Measurements from ENCODE around the gene TSEN54. TPM values are rescaled to one million over a fixed set of nuclear protein-coding genes. Genes with fewer than 3 reads are reported as not detected.

TSEN54 gene
- total and polyA plus RNA-seq, 2 donors from 2014 or later: 25.8 to 33.8 TPM

DNA sequence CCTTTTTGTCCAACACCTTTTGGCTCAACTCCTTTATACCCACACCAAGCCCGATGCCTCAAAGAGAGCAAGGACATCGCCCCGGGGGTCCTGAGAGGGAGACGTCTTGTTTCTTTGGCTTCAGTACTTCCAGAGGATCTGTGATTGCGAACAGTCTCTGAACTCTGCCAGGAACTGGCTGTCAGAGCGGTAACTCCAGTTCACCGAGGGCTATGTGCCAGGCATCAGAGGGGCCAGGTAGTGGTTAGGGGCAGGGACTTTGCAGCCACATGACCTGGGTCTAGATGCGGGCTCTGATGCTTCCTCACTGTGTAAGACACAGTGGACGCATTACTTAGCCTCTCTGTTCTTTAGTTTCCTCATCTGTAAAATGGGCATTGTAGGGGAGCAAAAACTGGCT, 30.8 kb downstream of the TSEN54 start:
- no peaks in the 10 kb centered on the region for H3K27me3 ChIP-seq (ENCODE audit: control insufficient read depth, insufficient read depth, low read length)
- no peak overlapping the region for H3K9ac ChIP-seq (ENCODE audit: low read length in 3 of 3)
- H3K4me3 ChIP-seq (ENCODE audit: low read length in 3 of 3): no peak overlapping the region
- H3K4me1 ChIP-seq (ENCODE audit: control insufficient read depth in 2 of 3, insufficient read depth in 2 of 3, low read depth in 1 of 3, low read length in 3 of 3): peaks cover 3 to 47% (median 40%) of the 10 kb centered on the region in 3 donors
- H3K36me3 ChIP-seq (ENCODE audit: control insufficient read depth in 2 of 3, insufficient read depth in 3 of 3, low read length in 3 of 3): peaks cover 0 to 4% (median 0%) of the 10 kb centered on the region in 3 donors
- FAIRE-seq (no peak), DNase-seq (no peak)
- no peak overlapping the region for H3K27ac ChIP-seq (ENCODE audit: low read depth in 2 of 2, low read length in 2 of 2)
- intact Hi-C loops (cut with DNase I): no loop called here
- no peaks in the 10 kb centered on the region for H3K9me3 ChIP-seq (ENCODE audit: control insufficient read depth in 2 of 3, insufficient read depth in 1 of 3, low read length in 3 of 3)
- TF ChIP-seq, protein P1, sequence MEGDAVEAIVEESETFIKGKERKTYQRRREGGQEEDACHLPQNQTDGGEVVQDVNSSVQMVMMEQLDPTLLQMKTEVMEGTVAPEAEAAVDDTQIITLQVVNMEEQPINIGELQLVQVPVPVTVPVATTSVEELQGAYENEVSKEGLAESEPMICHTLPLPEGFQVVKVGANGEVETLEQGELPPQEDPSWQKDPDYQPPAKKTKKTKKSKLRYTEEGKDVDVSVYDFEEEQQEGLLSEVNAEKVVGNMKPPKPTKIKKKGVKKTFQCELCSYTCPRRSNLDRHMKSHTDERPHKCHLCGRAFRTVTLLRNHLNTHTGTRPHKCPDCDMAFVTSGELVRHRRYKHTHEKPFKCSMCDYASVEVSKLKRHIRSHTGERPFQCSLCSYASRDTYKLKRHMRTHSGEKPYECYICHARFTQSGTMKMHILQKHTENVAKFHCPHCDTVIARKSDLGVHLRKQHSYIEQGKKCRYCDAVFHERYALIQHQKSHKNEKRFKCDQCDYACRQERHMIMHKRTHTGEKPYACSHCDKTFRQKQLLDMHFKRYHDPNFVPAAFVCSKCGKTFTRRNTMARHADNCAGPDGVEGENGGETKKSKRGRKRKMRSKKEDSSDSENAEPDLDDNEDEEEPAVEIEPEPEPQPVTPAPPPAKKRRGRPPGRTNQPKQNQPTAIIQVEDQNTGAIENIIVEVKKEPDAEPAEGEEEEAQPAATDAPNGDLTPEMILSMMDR (IDR thresholded peaks at IDR 0.05; ENCODE audit: borderline replicate concordance, extremely low read depth, insufficient read depth): no peak

DNA sequence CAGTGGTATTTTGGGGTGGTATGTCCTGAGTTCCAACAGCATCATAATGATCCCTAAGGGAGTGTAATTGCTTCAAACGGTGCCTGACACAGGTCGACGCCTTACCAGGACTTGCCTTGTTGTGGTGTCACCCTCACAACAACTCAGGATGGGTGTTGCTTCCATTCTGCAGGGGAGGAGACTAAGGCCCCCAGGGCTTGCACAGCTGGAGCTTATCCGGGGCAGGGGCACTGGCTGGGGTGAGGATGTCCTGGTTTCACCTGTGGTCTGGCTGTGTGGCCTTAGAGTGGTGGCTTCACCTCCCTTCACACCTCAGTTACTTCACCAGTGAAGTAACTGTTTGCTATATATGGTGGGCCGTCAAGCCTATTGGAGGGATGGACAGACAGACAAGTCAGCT, 32.5 kb downstream of the TSEN54 start:
- Histone ChIP-seq H3K27ac (ENCODE audit: low read depth in 2 of 2, low read length in 2 of 2) (peak overlapping the region; percentile 90 to 97), H3K4me3 (ENCODE audit: low read length in 3 of 3) (no peak overlapping the region), H3K9me3 (ENCODE audit: control insufficient read depth in 2 of 3, insufficient read depth in 1 of 3, low read length in 3 of 3) (no peaks in the 10 kb centered on the region), H3K4me1 (ENCODE audit: control insufficient read depth in 2 of 3, insufficient read depth in 2 of 3, low read depth in 1 of 3, low read length in 3 of 3) (peaks cover 3 to 37% (median 26%) of the 10 kb centered on the region in 3 donors), H3K27me3 (ENCODE audit: control insufficient read depth, insufficient read depth, low read length) (no peaks in the 10 kb centered on the region), H3K36me3 (ENCODE audit: control insufficient read depth in 2 of 3, insufficient read depth in 3 of 3, low read length in 3 of 3) (peaks cover 0 to 4% (median 0%) of the 10 kb centered on the region in 3 donors), H3K9ac (ENCODE audit: low read length in 3 of 3) (peak overlapping the region in 1 of 3 donors; percentile 15)
- intact Hi-C loops (cut with DNase I): no loop called here
- no peak for DNase-seq
- TF ChIP-seq, protein P1 (IDR thresholded peaks at IDR 0.05; ENCODE audit: borderline replicate concordance, extremely low read depth, insufficient read depth): no peak
- FAIRE-seq: no peak

DNA sequence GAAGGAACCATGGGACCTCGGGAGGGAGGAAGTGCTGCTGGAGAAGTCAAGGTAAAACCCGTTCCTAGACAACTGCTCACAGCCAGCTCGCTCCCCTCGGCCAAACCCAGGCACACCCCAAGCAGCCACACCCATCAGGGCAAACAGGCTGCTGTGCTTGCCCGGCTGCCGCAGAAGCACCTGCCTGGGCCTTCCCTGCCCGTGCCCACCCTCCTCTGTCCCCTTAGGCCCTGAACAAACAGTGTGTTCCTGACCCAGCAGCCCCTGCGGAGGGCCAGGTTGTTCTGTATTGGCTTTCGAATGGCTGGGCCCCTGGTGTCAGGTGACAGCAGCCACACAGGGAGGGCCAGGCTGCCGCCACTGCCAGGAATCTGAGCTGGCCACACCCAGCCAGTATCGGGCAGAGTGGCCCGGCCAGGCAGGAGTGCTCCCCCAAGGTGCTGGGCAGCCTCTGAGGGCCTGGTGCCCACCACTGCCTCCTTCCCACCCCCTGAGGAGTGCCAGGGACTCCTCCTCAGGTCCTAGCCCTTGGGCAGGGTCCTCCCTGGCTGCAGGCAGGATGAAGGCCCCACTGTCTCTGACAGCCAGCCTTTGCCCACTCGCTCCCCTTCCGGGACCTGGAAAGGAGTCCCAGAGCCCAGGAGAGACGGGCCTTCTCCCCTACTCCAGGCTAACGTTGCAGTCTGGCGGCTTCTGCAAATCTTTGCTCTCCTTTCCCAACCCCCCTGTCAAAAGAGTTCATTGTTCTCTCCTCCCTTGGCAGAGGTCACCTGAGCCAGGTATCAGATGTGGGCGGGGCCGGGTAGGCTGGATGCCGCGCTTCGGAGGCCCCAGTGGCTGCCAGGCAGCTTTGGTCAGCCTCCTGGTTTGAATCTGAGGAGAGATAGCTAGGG, 33.2 kb downstream of the TSEN54 start:
- Histone ChIP-seq H3K36me3 (ENCODE audit: control insufficient read depth in 2 of 3, insufficient read depth in 3 of 3, low read length in 3 of 3) (peaks cover 0 to 4% (median 0%) of the 10 kb centered on the region in 3 donors), H3K27me3 (ENCODE audit: control insufficient read depth, insufficient read depth, low read length) (no peaks in the 10 kb centered on the region), H3K4me3 (ENCODE audit: low read length in 3 of 3) (no peak overlapping the region), H3K9ac (ENCODE audit: low read length in 3 of 3) (peak overlapping the region in 1 of 3 donors; percentile 67), H3K27ac (ENCODE audit: low read depth in 2 of 2, low read length in 2 of 2) (peak overlapping the region; percentile 90 to 97), H3K4me1 (ENCODE audit: control insufficient read depth in 2 of 3, insufficient read depth in 2 of 3, low read depth in 1 of 3, low read length in 3 of 3) (peaks cover 3 to 30% (median 20%) of the 10 kb centered on the region in 3 donors), H3K9me3 (ENCODE audit: control insufficient read depth in 2 of 3, insufficient read depth in 1 of 3, low read length in 3 of 3) (no peaks in the 10 kb centered on the region)
- intact Hi-C loops (cut with DNase I): no loop called here
- TF ChIP-seq, protein P1 (IDR thresholded peaks at IDR 0.05; ENCODE audit: borderline replicate concordance, extremely low read depth, insufficient read depth): no peak
- FAIRE-seq (no peak), DNase-seq (peak; percentile 91 to 95 (median 92))
